H9 (cell line): Measurements from ENCODE around the gene CALR. TPM values are rescaled to one million over a fixed set of nuclear protein-coding genes. Genes with fewer than 3 reads are reported as not detected.

Source experiments
- DNase-seq: peaks from one replicate; pipeline ENCODE4 v3.0.0-alpha.2; 2017
- H2AFZ ChIP-seq: one replicate; pipeline ENCODE4 v1.6.1; 2013; ENCODE audit warnings: mild to moderate bottlenecking, low read length, control low read depth, moderate library complexity
- H2AK5ac ChIP-seq: 2 replicates; pipeline ENCODE4 v1.6.1; 2013; ENCODE audit warnings: low read length, control low read depth, mixed read lengths; ENCODE audit not compliant: insufficient read length
- H2BK120ac ChIP-seq: one replicate; pipeline ENCODE4 v1.6.1; 2013; ENCODE audit warnings: low read depth, mild to moderate bottlenecking, low read length, control low read depth, inconsistent platforms; ENCODE audit not compliant: poor library complexity, severe bottlenecking
- H2BK12ac ChIP-seq: 2 replicates; pipeline ENCODE4 v1.6.1; 2013; ENCODE audit warnings: low read length, control low read depth, mixed read lengths, low read depth; ENCODE audit not compliant: insufficient read length
- H2BK15ac ChIP-seq: 2 replicates; pipeline ENCODE4 v1.6.1; 2013; ENCODE audit warnings: low read depth, low read length, control low read depth
- H2BK20ac ChIP-seq: one replicate; pipeline ENCODE4 v1.6.1; 2013; ENCODE audit warnings: low read depth, mild to moderate bottlenecking, low read length, control low read depth, inconsistent platforms; ENCODE audit not compliant: poor library complexity, severe bottlenecking
- H2BK5ac ChIP-seq: 2 replicates; pipeline ENCODE4 v1.6.1; 2013; ENCODE audit warnings: low read length, control low read depth, mixed read lengths; ENCODE audit not compliant: insufficient read length
- H3K14ac ChIP-seq: 2 replicates; pipeline ENCODE4 v1.6.1; 2013; ENCODE audit warnings: low read length, control low read depth; ENCODE audit not compliant: insufficient read depth
- H3K18ac ChIP-seq: 2 replicates; pipeline ENCODE4 v1.6.1; 2013; ENCODE audit warnings: low read depth, mild to moderate bottlenecking, mixed read lengths, low read length, control low read depth; ENCODE audit not compliant: insufficient read length
- H3K23ac ChIP-seq: 2 replicates; pipeline ENCODE4 v1.6.1; 2013; ENCODE audit warnings: low read length, control low read depth, mixed read lengths, low read depth; ENCODE audit not compliant: insufficient read length
- H3K23me2 ChIP-seq: 2 replicates; pipeline ENCODE4 v1.6.1; 2013; ENCODE audit warnings: low read depth, mild to moderate bottlenecking, mixed read lengths, low read length, control low read depth; ENCODE audit not compliant: insufficient read length, poor library complexity, severe bottlenecking
- H3K27ac ChIP-seq: 2 replicates; pipeline ENCODE4 v1.5.1; 2013; ENCODE audit warnings: low read length, control low read depth, mixed read lengths, low read depth; ENCODE audit not compliant: insufficient read length
- H3K27me3 ChIP-seq: 2 replicates; pipeline ENCODE4 v1.6.1; 2013; ENCODE audit warnings: low read length, control low read depth, inconsistent platforms; ENCODE audit not compliant: insufficient read depth
- H3K4ac ChIP-seq: 2 replicates; pipeline ENCODE4 v1.6.1; 2013; ENCODE audit warnings: low read depth, mild to moderate bottlenecking, control low read depth, inconsistent platforms, low read length, moderate library complexity
- H3K4me1 ChIP-seq: 2 replicates; pipeline ENCODE4 v1.6.1; 2013; ENCODE audit warnings: low read length, control low read depth, inconsistent platforms; ENCODE audit not compliant: insufficient read depth
- H3K4me2 ChIP-seq: 2 replicates; pipeline ENCODE4 v1.6.1; 2013; ENCODE audit warnings: low read length, control low read depth, mixed read lengths; ENCODE audit not compliant: insufficient read length, insufficient read depth
- H3K56ac ChIP-seq: 2 replicates; pipeline ENCODE4 v1.6.1; 2013; ENCODE audit warnings: low read depth, mild to moderate bottlenecking, mixed read lengths, low read length, control low read depth; ENCODE audit not compliant: insufficient read length
- H3K79me1 ChIP-seq: 2 replicates; pipeline ENCODE4 v1.6.1; 2013; ENCODE audit warnings: low read depth, mild to moderate bottlenecking, moderate library complexity, low read length, control low read depth, inconsistent platforms; ENCODE audit not compliant: insufficient read depth, poor library complexity, severe bottlenecking
- H3K79me2 ChIP-seq: 2 replicates; pipeline ENCODE4 v1.6.1; 2013; ENCODE audit warnings: low read length, control low read depth, inconsistent platforms; ENCODE audit not compliant: insufficient read depth
- H3K9ac ChIP-seq: 2 replicates; pipeline ENCODE4 v1.6.1; 2013; ENCODE audit warnings: low read length, control low read depth, mixed read lengths; ENCODE audit not compliant: insufficient read length; ENCODE audit errors: extremely low read depth
- H3K9me3 ChIP-seq: one replicate; pipeline ENCODE4 v1.6.1; 2013; ENCODE audit warnings: low read depth, low read length, inconsistent platforms; ENCODE audit not compliant: control insufficient read depth
- H3T11ph ChIP-seq: one replicate; pipeline ENCODE4 v1.6.1; 2013; ENCODE audit warnings: mild to moderate bottlenecking, low read length, control low read depth, inconsistent platforms
- H4K20me1 ChIP-seq: one replicate; pipeline ENCODE4 v1.6.1; 2013; ENCODE audit not compliant: control insufficient read depth, insufficient read length, insufficient read depth
- H4K5ac ChIP-seq: 2 replicates; pipeline ENCODE4 v1.6.1; 2013; ENCODE audit warnings: low read depth, mild to moderate bottlenecking, mixed read lengths, low read length, control low read depth; ENCODE audit not compliant: insufficient read length
- H4K8ac ChIP-seq: replicated peaks from 2 replicates; pipeline ENCODE4 v1.6.1; 2013; ENCODE audit warnings: low read length, control low read depth, mixed read lengths, low read depth; ENCODE audit not compliant: insufficient read length
- H4K91ac ChIP-seq: 2 replicates; pipeline ENCODE4 v1.6.1; 2013; ENCODE audit warnings: low read depth, mild to moderate bottlenecking, moderate library complexity, mixed read lengths, low read length, control low read depth; ENCODE audit not compliant: insufficient read length
- H3K27ac Mint-ChIP-seq, 3 experiments: 2 replicates in 2 of 3; 3 replicates in 1 of 3; pipeline ENCODE4 v1.8.0; 2020 to 2021; ENCODE audit warnings: mixed read lengths in 3 of 3, mild to moderate bottlenecking in 1 of 3, moderate library complexity in 1 of 3
- H3K27me3 Mint-ChIP-seq: 2 replicates; pipeline ENCODE4 v1.8.0; 2021; ENCODE audit warnings: low read depth, mild to moderate bottlenecking, moderate library complexity, mixed read lengths
- H3K36me3 Mint-ChIP-seq, 3 experiments: 2 replicates in 2 of 3; 3 replicates in 1 of 3; pipeline ENCODE4 v1.8.0; 2020 to 2021; ENCODE audit warnings: low read depth in 3 of 3, mixed read lengths in 3 of 3; ENCODE audit not compliant: insufficient read depth in 1 of 3
- H3K4me1 Mint-ChIP-seq, 2 experiments: 2 replicates each; pipeline ENCODE4 v1.8.0; 2020; ENCODE audit warnings: mixed read lengths in 2 of 2
- H3K4me3 Mint-ChIP-seq, 2 experiments: 2 replicates in 1 of 2; 3 replicates in 1 of 2; pipeline ENCODE4 v1.8.0; 2020 to 2021; ENCODE audit warnings: mild to moderate bottlenecking in 2 of 2, mixed read lengths in 2 of 2, moderate library complexity in 1 of 2
- H3K9me3 Mint-ChIP-seq, 2 experiments: 2 replicates in 1 of 2; 3 replicates in 1 of 2; pipeline ENCODE4 v1.8.0; 2020; ENCODE audit warnings: mild to moderate bottlenecking in 2 of 2, mixed read lengths in 2 of 2, moderate library complexity in 1 of 2
- CTCF ChIP-seq: fragments of 200-600 bp; sonication (generic); conservative IDR thresholded peaks from 3 replicates; pipeline ENCODE4 v1.8.0; 2021; ENCODE audit warnings: antibody characterized with exemption, mild to moderate bottlenecking
- WGBS: extraction: QIAGEN DNeasy Blood & Tissue Kit; methylation state at CpG from one replicate; pipeline ENCODE4 v1.1.7; 2013; ENCODE audit warnings: missing lambda C conversion rate, low lambda C conversion rate, mixed read lengths; ENCODE audit not compliant: insufficient read length; ENCODE audit errors: extremely low coverage; 5-methylcytosine and 5-hydroxymethylcytosine counted together
- total RNA-seq: library from RNA; stranded (reverse); gene quantifications from 2 replicates; pipeline ENCODE4 v1.2.1, GENCODE V29; 2021

The CALR gene
- total RNA-seq, 1 experiment from 2014 or later, result 887 TPM

GRCh38 chr19:12937093-12937926, 1.1 kb upstream of the CALR start:
- Histone ChIP-seq H3K79me2 (peaks cover 16% of the 10 kb centered on the region; the same call in 1 of the 2 replicates), H4K5ac (no peak overlapping the region), H3K79me1 (peaks cover 12% of the 10 kb centered on the region), H3T11ph (no peak overlapping the region), H3K56ac (no peak overlapping the region), H3K4me2 (peak overlapping the region; percentile 30), H3K18ac (no peak overlapping the region), H2BK20ac (no peak overlapping the region), H3K27me3 (no peaks in the 10 kb centered on the region), H3K4me1 (no peaks in the 10 kb centered on the region; the same call in 1 of the 2 replicates), H2AFZ (no peak overlapping the region), H3K23me2 (peaks cover 11% of the 10 kb centered on the region), H3K27ac (no peak overlapping the region), H2BK5ac (no peak overlapping the region), H2AK5ac (no peak overlapping the region), H3K9me3 (no peaks in the 10 kb centered on the region), H2BK15ac (no peak overlapping the region), H2BK12ac (no peak overlapping the region), H4K8ac (no peak overlapping the region), H3K4ac (no peak overlapping the region), H3K23ac (no peak overlapping the region), H2BK120ac (peak overlapping the region; percentile 17), H3K14ac (no peak overlapping the region), H4K91ac (no peak overlapping the region), H4K20me1 (no peaks in the 10 kb centered on the region), H3K9ac (no peak overlapping the region)
- no CpG with 5 or more reads among the region's 23 CpGs for WGBS
- peak overlapping the region; percentile 71 to 97 (median 97) for H3K27ac Mint-ChIP-seq
- H3K4me3 Mint-ChIP-seq, result peak overlapping the region; percentile 98 to 99
- no peak for TF ChIP-seq CTCF
- H3K4me1 Mint-ChIP-seq, result peaks cover 27 to 47% of the 10 kb centered on the region in 2 experiments
- H3K36me3 Mint-ChIP-seq, result peaks cover 36 to 47% (median 39%) of the 10 kb centered on the region in 3 experiments
- no peaks in the 10 kb centered on the region; the same call in 1 of the 2 replicates for H3K27me3 Mint-ChIP-seq
- H3K9me3 Mint-ChIP-seq, result no peaks in the 10 kb centered on the region; a peak in 1 of 5 replicates
- DNase-seq, result peak; percentile 69
